Bronchial epithelial cell (primary cell): Measurements from ENCODE around the gene PYGO1. TPM values are rescaled to one million over a fixed set of nuclear protein-coding genes. Genes with fewer than 3 reads are reported as not detected.
"Not testable (repeated sequence)": the region's sequence is repeated elsewhere in the genome, so short reads cannot be mapped to it uniquely, and the experiment has no call there.

ENCODE experiments used
- DNase-seq: peaks from one replicate; pipeline ENCODE4 v3.0.0-alpha.2; 2010; ENCODE audit warnings: low read depth
- FAIRE-seq: peaks from 2 replicates; lab custom pipeline; 2011; peaks lifted over from hg19 to GRCh38; lab: Jason Lieb, UNC
- H3K27me3 ChIP-seq: 2 replicates; pipeline ENCODE4 v1.5.1; 2011; ENCODE audit warnings: low read length; ENCODE audit not compliant: control insufficient read depth, insufficient read depth
- H3K36me3 ChIP-seq: 2 replicates; pipeline ENCODE4 v1.5.1; 2011; ENCODE audit warnings: low read length; ENCODE audit not compliant: control insufficient read depth, insufficient read depth
- H3K4me3 ChIP-seq: 2 replicates; pipeline ENCODE4 v1.5.1; 2011; ENCODE audit warnings: mild to moderate bottlenecking, low read depth, low read length, control low read depth
- total RNA-seq: library from RNA; depleted of rRNA; stranded (reverse); fragments of >200 nt; gene quantifications from 2 replicates; pipeline ENCODE4 v1.2.1, GENCODE V29; 2014
- TF ChIP-seq, protein P1 (sequence below): IDR thresholded peaks from 2 replicates; pipeline ENCODE4 v1.5.1; 2011; ENCODE audit warnings: mild to moderate bottlenecking, moderate library complexity, low read length, control low read depth, inconsistent platforms; ENCODE audit not compliant: insufficient read depth, severe bottlenecking

PYGO1 gene
- total RNA-seq, 1 donor from 2014 or later, result 1.1 TPM

DNA sequence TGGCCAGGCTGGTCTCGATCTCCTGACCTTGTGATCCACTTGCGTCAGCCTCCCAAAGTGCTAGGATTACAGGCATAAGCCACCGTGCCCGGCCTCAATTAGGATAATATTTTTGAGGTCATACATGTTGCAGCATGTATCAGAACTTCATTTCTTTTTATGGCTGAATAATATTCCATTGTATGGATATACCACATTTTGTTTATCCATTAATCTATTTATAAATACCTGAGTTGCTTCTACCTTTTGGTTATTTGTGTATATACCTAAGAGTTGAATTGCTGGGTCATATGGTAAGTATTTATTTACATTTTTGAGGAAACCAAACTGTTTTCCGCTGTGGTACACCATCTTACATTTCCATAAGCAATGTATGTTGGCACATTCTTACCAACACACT is 18.1 kb upstream of the PYGO1 start:
- FAIRE-seq, result no peak
- H3K4me3 ChIP-seq, result no peak overlapping the region
- TF ChIP-seq, protein P1, sequence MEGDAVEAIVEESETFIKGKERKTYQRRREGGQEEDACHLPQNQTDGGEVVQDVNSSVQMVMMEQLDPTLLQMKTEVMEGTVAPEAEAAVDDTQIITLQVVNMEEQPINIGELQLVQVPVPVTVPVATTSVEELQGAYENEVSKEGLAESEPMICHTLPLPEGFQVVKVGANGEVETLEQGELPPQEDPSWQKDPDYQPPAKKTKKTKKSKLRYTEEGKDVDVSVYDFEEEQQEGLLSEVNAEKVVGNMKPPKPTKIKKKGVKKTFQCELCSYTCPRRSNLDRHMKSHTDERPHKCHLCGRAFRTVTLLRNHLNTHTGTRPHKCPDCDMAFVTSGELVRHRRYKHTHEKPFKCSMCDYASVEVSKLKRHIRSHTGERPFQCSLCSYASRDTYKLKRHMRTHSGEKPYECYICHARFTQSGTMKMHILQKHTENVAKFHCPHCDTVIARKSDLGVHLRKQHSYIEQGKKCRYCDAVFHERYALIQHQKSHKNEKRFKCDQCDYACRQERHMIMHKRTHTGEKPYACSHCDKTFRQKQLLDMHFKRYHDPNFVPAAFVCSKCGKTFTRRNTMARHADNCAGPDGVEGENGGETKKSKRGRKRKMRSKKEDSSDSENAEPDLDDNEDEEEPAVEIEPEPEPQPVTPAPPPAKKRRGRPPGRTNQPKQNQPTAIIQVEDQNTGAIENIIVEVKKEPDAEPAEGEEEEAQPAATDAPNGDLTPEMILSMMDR, result no peak
- H3K27me3 ChIP-seq, result no peaks in the 10 kb centered on the region
- no peaks in the 10 kb centered on the region for H3K36me3 ChIP-seq
- DNase-seq, result no peak

DNA sequence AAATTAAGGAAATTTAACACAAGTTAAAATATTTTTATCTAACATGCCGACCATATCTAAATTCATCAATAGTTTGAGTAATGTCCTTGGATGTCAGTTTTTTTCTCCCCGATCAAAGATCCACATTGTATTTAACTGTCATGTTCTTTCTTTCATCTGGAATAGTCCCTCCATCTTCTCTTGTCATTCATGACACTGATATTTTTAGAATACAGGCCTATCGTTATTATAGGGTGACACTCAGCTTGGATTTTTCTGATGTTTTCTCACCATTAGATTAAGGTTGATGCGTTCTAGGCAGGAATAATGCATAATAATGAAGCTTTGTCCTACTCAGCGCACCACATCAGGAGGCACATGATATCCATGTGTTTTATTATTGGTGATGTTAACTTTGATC is 13.2 kb upstream of the PYGO1 start:
- Histone ChIP-seq H3K4me3 (no peak overlapping the region), H3K36me3 (no peaks in the 10 kb centered on the region), H3K27me3 (no peaks in the 10 kb centered on the region)
- FAIRE-seq (no peak), DNase-seq (no peak)
- TF ChIP-seq, protein P1, result no peak

DNA sequence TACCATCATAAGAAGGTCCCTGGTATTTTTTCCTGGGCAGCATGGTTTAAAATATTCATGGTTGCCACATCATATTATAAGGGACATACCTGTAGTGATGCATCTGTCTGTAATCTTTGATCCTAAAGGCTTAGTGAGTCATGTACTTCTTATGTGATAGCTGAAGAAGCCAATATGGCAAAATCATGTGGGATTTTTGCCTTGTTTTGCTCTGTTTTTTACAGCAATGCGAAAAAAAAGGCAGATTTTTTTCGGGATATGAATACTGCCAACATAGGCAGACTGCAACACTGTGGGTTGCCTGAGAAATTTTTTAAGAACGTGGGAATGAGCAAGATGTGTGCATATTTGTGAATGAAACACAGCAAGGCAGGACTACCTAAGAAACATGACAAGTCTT is 11.3 kb upstream of the PYGO1 start:
- Histone ChIP-seq H3K4me3 (no peak overlapping the region), H3K36me3 (no peaks in the 10 kb centered on the region), H3K27me3 (peaks cover 1% of the 10 kb centered on the region)
- DNase-seq, result peak; percentile 34
- FAIRE-seq, result no peak
- TF ChIP-seq, protein P1, result no peak

DNA sequence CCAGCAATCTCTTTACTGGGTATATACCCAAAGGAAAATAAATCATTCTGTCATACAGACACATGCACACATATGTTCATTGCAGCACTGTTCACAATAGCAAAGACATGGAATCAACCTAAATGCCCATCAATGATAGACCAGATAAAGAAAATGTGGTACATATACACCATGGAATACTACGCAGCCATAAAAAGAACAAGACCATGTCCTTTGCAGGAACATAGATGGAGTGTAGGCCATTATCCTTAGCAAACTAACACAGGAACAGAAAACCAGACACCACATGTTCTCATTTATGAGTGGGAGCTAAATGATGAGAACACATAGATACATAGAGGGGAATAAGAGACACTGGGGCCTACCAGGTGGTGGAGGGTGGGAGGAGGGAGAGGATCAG is 4.9 kb upstream of the PYGO1 start:
- not testable (repeated sequence) for FAIRE-seq, H3K36me3 ChIP-seq

DNA sequence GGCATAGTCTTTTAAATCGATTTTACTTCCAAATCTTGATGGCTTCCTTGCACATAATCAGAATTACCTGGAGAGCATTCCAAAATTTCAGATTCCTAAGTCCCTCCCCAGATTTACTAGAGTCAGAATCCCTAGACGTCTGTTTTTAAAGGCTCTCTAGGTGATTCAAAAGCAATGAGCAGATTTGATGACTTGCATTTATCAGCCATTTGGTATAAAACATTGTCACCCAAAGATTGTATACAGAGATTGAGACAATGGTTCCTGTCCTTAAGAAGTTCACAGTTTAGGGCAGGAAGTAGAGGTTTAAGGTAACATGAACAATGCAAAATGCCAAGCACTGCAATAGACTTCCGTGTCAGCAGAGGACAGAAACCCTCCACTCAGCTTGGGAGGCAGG is 2.6 kb upstream of the PYGO1 start:
- peaks cover 9% of the 10 kb centered on the region for H3K27me3 ChIP-seq
- no peak overlapping the region for H3K4me3 ChIP-seq
- no peak for FAIRE-seq

More for the DNA sequence above, 4.9 kb upstream of the PYGO1 start:
- not testable (repeated sequence) for H3K27me3 ChIP-seq, DNase-seq, H3K4me3 ChIP-seq

DNA sequence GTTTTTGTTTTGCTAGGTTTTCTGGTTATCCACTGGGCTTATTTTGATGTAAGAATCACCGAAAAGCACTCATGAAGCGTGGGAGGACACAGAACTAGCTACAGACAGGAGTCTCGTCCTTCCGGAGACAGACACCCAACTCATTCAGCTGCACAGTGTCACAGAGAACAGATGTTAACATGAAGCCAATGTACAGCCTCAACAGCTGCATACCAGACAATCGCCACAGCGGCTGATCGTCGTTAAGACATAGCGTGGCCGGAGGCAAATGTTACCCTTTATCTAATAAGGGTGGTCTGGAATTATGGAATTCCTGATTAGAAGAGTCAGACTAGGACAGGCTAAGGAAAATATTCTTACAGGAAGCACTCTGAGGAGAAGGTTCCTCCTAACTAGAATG is 1.1 kb upstream of the PYGO1 start:
- FAIRE-seq (no peak), DNase-seq (no peak)
- Histone ChIP-seq H3K36me3 (no peaks in the 10 kb centered on the region), H3K27me3 (peaks cover 8% of the 10 kb centered on the region), H3K4me3 (no peak overlapping the region)
- TF ChIP-seq, protein P1, result no peak

More for the DNA sequence above, 2.6 kb upstream of the PYGO1 start:
- TF ChIP-seq, protein P1, result no peak
- H3K36me3 ChIP-seq, result no peaks in the 10 kb centered on the region
- no peak for DNase-seq
